Lower leg skin (tissue), 4 donors: Measurements from ENCODE around the gene POGZ. TPM values are rescaled to one million over a fixed set of nuclear protein-coding genes. Genes with fewer than 3 reads are reported as not detected.
A peak's percentile ranks its signal among the peaks of the same experiment; 100 is the strongest.

ENCODE experiments used
- DNase-seq, 2 donors: peaks; one replicate each; pipeline ENCODE4 v3.0.0-alpha.2; 2019; ENCODE audit warnings: low spot score in 2 of 2
- H3K4me3 ChIP-seq: fragments of 200-600 bp; sonication (generic); 2 replicates; pipeline ENCODE4 v1.5.1; 2017; ENCODE audit warnings: mild to moderate bottlenecking, low read depth; ENCODE audit not compliant: poor library complexity, severe bottlenecking
- POLR2A ChIP-seq, 2 donors: fragments of 450-650 bp; IDR thresholded peaks; one replicate each; pipeline ENCODE4 v1.6.1; 2016 to 2017; ENCODE audit warnings: antibody characterized with exemption in 2 of 2, mild to moderate bottlenecking in 1 of 2, moderate library complexity in 1 of 2
- WGBS, 2 donors: methylation state at CpG; one replicate each; pipeline ENCODE4 v1.1.5; 2018; 5-methylcytosine and 5-hydroxymethylcytosine counted together
- intact Hi-C: fragments of 100-400 bp; cut with DNase I; formaldehyde crosslinking; loops from one replicate; pipeline ENCODE4 v1.15.0; 2023; ENCODE audit warnings: low total_unique reads
- total RNA-seq, 4 donors: library from RNA; depleted of rRNA; stranded (reverse); fragments of >200 nt; gene quantifications; one replicate each; pipeline ENCODE4 v1.1.0, GENCODE V29; 2016
- TF ChIP-seq, protein P1 (sequence below), 3 donors: fragments of 450-650 bp; IDR thresholded peaks; one replicate each; pipeline ENCODE4 v1.5.1; 2016; ENCODE audit warnings: antibody characterized with exemption in 3 of 3, mild to moderate bottlenecking in 3 of 3, moderate library complexity in 2 of 3

POGZ gene
- total RNA-seq, 4 donors from 2014 or later = 23.7 to 71.8 (median 26.8) TPM

DNA sequence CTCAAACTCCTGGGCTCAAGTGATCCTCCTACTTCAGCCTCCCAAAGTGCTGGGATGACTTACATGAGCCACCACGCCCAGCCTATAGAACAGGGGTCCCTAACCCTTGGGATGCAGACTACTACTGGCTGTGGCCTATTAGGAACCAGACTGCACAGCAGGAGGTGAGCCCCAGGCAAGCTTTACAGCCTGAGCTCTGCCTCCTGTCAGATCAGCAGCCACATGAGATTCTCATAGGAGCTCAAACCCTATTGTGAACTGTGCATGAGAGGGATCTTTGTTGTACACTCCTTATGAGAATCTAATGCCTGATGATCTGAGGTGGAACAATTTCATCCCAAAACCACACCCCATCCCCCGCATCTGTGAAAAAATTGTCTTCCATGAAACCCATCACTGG lies 73.3 kb downstream of the POGZ start:
- DNase-seq = no peak
- WGBS, 2 donors = 86 to 95% methylated on average over 2 of the region's 2 CpGs
- intact Hi-C loops = no loop called here
- H3K4me3 ChIP-seq = no peak overlapping the region
- TF ChIP-seq, protein P1, sequence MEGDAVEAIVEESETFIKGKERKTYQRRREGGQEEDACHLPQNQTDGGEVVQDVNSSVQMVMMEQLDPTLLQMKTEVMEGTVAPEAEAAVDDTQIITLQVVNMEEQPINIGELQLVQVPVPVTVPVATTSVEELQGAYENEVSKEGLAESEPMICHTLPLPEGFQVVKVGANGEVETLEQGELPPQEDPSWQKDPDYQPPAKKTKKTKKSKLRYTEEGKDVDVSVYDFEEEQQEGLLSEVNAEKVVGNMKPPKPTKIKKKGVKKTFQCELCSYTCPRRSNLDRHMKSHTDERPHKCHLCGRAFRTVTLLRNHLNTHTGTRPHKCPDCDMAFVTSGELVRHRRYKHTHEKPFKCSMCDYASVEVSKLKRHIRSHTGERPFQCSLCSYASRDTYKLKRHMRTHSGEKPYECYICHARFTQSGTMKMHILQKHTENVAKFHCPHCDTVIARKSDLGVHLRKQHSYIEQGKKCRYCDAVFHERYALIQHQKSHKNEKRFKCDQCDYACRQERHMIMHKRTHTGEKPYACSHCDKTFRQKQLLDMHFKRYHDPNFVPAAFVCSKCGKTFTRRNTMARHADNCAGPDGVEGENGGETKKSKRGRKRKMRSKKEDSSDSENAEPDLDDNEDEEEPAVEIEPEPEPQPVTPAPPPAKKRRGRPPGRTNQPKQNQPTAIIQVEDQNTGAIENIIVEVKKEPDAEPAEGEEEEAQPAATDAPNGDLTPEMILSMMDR (IDR thresholded peaks at IDR 0.05) = no peak
- TF ChIP-seq POLR2A (IDR thresholded peaks at IDR 0.05) = no peak

DNA sequence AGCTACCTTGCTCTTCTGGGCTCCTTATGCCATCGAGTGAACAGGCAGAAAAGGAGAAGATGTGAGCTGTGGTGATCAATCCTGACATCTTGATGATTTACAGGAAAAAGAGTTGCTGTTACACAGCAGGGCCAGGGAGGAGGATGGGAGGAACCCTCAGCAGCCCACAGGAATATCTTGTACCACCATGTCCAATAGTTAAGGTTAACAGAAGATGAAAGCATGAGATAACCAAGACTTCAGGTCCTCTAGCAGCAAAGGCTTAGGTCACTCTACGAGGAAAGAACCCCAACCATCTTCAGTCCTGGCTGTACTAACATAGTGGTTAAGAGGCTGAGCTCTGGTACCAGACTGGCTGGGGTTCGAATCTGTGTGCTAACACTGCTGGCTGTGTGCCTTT lies 74.7 kb downstream of the POGZ start:
- DNase-seq = peak in 1 of 2 donors; percentile 20
- intact Hi-C loops = no loop called here
- 58 to 64% methylated on average over 3 of the region's 3 CpGs for WGBS, 2 donors
- H3K4me3 ChIP-seq = no peak overlapping the region
- TF ChIP-seq POLR2A (IDR thresholded peaks at IDR 0.05) = no peak
- TF ChIP-seq, protein P1 (IDR thresholded peaks at IDR 0.05) = no peak

DNA sequence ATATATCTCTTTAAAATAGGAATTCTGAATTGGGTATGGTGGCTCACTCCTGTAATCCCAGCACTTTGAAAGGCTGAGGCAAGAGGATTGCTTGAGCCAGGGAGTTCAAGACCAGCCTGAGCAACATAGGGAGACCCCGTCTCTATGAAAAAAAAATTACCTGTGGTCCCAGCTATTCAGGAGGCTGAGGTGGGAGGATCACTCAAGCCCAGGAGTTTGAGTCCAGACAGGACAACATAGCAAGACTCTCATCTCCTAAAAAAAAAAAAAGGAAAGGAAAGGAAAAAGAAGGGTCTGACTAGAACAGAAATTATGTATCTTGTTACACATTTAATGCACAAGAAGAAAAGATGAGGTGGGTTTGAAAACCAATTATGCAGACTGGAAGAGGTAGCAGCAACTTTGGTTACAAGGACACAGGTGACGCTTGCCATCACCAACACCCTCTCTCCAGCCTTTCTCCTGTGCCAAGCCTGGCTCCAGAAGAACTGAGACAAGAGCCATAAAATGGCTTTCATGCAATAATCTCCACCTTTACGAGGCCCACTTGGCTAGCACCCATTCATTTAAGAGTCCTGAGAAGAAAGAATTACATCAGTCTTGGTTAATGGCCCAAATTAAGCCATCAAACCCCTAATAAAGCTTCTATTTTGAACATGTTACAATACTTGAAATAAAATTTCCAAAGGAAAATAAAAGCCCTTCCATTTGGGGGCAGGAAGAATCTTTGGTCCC lies 82.0 kb downstream of the POGZ start:
- intact Hi-C loops = no loop called here
- DNase-seq = no peak
- H3K4me3 ChIP-seq = no peak overlapping the region
- TF ChIP-seq, protein P1 (IDR thresholded peaks at IDR 0.05) = no peak
- no peak for TF ChIP-seq POLR2A (IDR thresholded peaks at IDR 0.05)
- WGBS, 2 donors = 64 to 72% methylated on average over 3 of the region's 3 CpGs

DNA sequence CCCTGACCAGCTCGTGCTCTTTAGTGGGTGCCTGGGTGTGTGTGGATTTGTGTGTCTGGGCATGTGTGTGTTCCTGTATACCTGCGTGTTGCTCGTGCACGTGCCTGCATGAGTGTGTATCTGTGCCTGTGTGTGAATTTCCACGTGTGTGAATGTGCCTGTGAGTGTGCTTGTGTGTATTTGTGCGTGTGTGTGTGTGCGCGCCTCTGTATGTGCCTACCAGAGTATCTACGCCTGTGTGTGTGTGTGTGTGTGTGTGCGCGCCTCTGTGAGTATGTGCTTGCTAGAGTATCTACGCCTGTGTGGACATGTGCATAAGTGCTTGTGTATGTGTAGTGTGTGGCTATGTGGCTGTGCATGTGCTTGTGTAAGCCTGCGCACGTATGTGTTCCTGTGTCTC lies 86.1 kb downstream of the POGZ start:
- intact Hi-C loops = no loop called here
- no peak overlapping the region for H3K4me3 ChIP-seq
- TF ChIP-seq, protein P1 (IDR thresholded peaks at IDR 0.05) = no peak
- TF ChIP-seq POLR2A (IDR thresholded peaks at IDR 0.05) = no peak
- DNase-seq = no peak
- 87 to 89% methylated on average over 14 of the region's 14 CpGs for WGBS, 2 donors

DNA sequence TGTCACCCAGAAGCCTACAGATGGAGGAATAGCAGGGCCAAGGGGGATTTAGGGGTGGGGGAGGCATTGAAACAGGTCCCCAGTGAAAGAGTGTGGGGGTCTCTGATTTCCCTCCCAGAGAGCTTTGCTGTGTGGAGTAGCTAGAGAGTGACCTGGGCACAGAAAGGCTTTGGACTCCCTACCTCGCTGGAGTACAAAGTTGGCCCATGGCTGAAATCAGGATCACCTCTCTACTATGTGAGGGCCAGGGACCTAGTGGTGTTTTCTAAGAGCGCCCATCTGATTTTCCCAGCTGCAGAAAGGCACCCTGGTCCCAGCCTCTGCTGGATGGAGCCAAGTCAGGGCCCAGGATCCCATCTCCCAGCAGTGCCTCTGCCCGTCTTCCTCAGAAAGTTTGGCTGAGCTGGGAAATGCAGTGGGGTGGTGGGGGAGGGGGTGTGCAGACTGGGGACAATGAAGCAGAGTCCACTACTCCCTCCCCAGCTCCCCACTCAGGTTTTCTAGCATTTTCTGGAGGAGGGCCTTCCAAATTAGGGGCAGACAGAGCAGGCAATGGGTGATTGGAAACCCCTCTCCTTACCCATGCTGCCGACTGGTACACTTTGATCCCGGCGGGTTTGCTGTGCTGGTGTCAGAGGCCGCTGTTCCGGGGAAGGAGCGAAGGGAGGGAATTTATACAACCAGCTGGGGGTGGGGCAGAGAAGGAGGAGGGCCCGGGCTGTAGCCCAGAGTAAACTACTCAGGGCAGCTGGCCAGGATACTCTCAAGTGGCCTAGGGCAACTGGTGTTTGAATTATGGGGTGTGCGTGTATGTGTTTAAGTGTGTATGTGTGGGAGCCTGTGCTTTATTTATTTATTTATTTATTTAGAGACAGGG lies 87.0 kb downstream of the POGZ start, which contains the start of gene SELENBP1:
SELENBP1 (minus strand) TSS at position 648 of the 877 bp plus-strand sequence; CDS start at position 584, 64 bp downstream.
- TF ChIP-seq POLR2A (IDR thresholded peaks at IDR 0.05) = no peak
- TF ChIP-seq, protein P1 (IDR thresholded peaks at IDR 0.05) = no peak
- intact Hi-C loops = no loop called here
- 19 to 25% methylated on average over 11 of the region's 11 CpGs for WGBS, 2 donors
- DNase-seq = peak; percentile 70 to 94
- H3K4me3 ChIP-seq = no peak within 1 kb of the TSS
